ENCODE measurements around the gene EPHB1.

Gene EPHB1

DNA sequence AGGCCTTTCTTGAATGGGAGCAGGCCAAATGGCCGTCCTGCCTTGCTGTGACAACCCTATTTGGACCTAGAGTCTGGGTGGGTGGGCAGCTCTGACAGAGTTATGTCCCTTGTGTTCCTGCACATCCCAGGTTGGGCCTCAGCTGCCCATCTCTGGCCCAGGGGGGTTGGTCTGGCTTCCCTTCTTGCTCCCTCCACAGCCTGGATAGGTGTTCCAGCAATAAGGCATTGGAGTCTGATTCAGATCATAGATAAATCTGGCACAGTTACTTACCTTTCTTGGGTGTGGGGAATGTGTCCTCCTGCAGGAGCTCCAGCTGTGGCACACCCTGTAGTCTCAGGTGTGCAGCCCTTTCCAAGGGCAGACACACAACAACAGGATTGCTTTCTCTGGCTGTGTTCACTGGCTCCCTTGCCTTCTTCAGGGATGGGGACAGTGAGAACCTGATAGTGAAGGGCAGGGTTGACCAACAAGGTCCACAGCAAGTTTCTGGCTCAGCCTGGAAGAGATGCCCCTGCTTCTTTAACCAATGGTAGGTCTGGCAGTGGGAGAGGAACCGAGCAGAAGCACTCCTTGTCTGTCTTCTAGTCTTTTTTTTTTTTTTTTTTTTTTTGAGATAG lies 177.9 kb downstream of the EPHB1 start:
- TF ChIP-seq ZFP3 (CRISPR knock-in tag; IDR thresholded peaks at IDR 0.05): no peak
- TF ChIP-seq ZNF8 (CRISPR knock-in tag; IDR thresholded peaks at IDR 0.05): no peak
- TF ChIP-seq ESRRG (CRISPR knock-in tag; IDR thresholded peaks at IDR 0.05): no peak
- TF ChIP-seq TCF4 (CRISPR knock-in tag; IDR thresholded peaks at IDR 0.05; ENCODE audit: borderline replicate concordance): no peak
- TF ChIP-seq ISL1 (CRISPR knock-in tag; IDR thresholded peaks at IDR 0.05): no peak
- TF ChIP-seq SNAI2 (CRISPR knock-in tag; IDR thresholded peaks at IDR 0.05): no peak
- no peak for TF ChIP-seq RARB (CRISPR knock-in tag; IDR thresholded peaks at IDR 0.05)
- TF ChIP-seq, protein P1, sequence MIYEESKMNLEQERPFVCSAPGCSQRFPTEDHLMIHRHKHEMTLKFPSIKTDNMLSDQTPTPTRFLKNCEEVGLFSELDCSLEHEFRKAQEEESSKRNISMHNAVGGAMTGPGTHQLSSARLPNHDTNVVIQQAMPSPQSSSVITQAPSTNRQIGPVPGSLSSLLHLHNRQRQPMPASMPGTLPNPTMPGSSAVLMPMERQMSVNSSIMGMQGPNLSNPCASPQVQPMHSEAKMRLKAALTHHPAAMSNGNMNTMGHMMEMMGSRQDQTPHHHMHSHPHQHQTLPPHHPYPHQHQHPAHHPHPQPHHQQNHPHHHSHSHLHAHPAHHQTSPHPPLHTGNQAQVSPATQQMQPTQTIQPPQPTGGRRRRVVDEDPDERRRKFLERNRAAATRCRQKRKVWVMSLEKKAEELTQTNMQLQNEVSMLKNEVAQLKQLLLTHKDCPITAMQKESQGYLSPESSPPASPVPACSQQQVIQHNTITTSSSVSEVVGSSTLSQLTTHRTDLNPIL (CRISPR knock-in tag; IDR thresholded peaks at IDR 0.05; ENCODE audit: low read depth): no peak
- no peak for TF ChIP-seq PPARA (CRISPR knock-in tag; IDR thresholded peaks at IDR 0.05; ENCODE audit: borderline replicate concordance)
- no peak for TF ChIP-seq ZFP30 (CRISPR knock-in tag; IDR thresholded peaks at IDR 0.05)
- TF ChIP-seq ZNF70 (CRISPR knock-in tag; IDR thresholded peaks at IDR 0.05): no peak
- TF ChIP-seq, protein P2, sequence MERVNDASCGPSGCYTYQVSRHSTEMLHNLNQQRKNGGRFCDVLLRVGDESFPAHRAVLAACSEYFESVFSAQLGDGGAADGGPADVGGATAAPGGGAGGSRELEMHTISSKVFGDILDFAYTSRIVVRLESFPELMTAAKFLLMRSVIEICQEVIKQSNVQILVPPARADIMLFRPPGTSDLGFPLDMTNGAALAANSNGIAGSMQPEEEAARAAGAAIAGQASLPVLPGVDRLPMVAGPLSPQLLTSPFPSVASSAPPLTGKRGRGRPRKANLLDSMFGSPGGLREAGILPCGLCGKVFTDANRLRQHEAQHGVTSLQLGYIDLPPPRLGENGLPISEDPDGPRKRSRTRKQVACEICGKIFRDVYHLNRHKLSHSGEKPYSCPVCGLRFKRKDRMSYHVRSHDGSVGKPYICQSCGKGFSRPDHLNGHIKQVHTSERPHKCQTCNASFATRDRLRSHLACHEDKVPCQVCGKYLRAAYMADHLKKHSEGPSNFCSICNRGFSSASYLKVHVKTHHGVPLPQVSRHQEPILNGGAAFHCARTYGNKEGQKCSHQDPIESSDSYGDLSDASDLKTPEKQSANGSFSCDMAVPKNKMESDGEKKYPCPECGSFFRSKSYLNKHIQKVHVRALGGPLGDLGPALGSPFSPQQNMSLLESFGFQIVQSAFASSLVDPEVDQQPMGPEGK (CRISPR knock-in tag; IDR thresholded peaks at IDR 0.05; ENCODE audit: borderline replicate concordance): no peak
- no peak for TF ChIP-seq CSDC2 (CRISPR knock-in tag; IDR thresholded peaks at IDR 0.05)
- TF ChIP-seq, protein P3, sequence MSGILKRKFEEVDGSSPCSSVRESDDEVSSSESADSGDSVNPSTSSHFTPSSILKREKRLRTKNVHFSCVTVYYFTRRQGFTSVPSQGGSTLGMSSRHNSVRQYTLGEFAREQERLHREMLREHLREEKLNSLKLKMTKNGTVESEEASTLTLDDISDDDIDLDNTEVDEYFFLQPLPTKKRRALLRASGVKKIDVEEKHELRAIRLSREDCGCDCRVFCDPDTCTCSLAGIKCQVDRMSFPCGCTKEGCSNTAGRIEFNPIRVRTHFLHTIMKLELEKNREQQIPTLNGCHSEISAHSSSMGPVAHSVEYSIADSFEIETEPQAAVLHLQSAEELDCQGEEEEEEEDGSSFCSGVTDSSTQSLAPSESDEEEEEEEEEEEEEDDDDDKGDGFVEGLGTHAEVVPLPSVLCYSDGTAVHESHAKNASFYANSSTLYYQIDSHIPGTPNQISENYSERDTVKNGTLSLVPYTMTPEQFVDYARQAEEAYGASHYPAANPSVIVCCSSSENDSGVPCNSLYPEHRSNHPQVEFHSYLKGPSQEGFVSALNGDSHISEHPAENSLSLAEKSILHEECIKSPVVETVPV (CRISPR knock-in tag; IDR thresholded peaks at IDR 0.05): no peak
- TF ChIP-seq ZC3H10 (CRISPR knock-in tag; IDR thresholded peaks at IDR 0.05): no peak
- TF ChIP-seq OSR1 (CRISPR knock-in tag; IDR thresholded peaks at IDR 0.05): no peak

DNA sequence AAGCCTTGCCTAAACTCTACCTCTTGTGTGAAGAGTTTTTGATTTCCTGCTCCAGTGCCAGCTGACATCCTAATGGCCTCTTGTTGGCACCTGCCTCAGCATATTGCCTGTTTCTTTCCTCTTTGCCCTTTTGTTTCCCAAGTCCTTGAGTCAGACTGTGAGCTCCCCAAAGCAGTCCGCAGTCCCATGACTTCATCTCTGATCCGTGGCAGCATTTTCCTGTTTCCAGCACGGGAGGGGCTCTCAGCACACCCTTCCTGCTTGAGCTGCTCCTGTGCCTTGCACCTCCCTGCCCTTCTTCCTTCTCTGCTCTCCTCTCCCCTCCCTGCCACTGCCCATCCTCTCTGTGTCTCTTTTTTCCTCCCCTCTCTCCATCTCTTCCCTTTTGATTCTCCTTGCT lies 179.6 kb downstream of the EPHB1 start:
- no peak for ATAC-seq
- TF ChIP-seq, protein P4, sequence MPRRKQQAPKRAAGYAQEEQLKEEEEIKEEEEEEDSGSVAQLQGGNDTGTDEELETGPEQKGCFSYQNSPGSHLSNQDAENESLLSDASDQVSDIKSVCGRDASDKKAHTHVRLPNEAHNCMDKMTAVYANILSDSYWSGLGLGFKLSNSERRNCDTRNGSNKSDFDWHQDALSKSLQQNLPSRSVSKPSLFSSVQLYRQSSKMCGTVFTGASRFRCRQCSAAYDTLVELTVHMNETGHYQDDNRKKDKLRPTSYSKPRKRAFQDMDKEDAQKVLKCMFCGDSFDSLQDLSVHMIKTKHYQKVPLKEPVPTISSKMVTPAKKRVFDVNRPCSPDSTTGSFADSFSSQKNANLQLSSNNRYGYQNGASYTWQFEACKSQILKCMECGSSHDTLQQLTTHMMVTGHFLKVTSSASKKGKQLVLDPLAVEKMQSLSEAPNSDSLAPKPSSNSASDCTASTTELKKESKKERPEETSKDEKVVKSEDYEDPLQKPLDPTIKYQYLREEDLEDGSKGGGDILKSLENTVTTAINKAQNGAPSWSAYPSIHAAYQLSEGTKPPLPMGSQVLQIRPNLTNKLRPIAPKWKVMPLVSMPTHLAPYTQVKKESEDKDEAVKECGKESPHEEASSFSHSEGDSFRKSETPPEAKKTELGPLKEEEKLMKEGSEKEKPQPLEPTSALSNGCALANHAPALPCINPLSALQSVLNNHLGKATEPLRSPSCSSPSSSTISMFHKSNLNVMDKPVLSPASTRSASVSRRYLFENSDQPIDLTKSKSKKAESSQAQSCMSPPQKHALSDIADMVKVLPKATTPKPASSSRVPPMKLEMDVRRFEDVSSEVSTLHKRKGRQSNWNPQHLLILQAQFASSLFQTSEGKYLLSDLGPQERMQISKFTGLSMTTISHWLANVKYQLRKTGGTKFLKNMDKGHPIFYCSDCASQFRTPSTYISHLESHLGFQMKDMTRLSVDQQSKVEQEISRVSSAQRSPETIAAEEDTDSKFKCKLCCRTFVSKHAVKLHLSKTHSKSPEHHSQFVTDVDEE (CRISPR knock-in tag; IDR thresholded peaks at IDR 0.05): no peak
- TF ChIP-seq ARNTL (CRISPR knock-in tag; IDR thresholded peaks at IDR 0.05; ENCODE audit: borderline replicate concordance, low read depth): no peak
- TF ChIP-seq, protein P5, sequence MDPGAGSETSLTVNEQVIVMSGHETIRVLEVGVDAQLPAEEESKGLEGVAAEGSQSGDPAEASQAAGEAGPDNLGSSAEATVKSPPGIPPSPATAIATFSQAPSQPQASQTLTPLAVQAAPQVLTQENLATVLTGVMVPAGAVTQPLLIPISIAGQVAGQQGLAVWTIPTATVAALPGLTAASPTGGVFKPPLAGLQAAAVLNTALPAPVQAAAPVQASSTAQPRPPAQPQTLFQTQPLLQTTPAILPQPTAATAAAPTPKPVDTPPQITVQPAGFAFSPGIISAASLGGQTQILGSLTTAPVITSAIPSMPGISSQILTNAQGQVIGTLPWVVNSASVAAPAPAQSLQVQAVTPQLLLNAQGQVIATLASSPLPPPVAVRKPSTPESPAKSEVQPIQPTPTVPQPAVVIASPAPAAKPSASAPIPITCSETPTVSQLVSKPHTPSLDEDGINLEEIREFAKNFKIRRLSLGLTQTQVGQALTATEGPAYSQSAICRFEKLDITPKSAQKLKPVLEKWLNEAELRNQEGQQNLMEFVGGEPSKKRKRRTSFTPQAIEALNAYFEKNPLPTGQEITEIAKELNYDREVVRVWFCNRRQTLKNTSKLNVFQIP (CRISPR knock-in tag; IDR thresholded peaks at IDR 0.05; ENCODE audit: borderline replicate concordance, low read depth): no peak
- TF ChIP-seq PPARA (CRISPR knock-in tag; IDR thresholded peaks at IDR 0.05; ENCODE audit: borderline replicate concordance): no peak

More for the DNA sequence above, 177.9 kb downstream of the EPHB1 start:
- no peak for ATAC-seq

DNA sequence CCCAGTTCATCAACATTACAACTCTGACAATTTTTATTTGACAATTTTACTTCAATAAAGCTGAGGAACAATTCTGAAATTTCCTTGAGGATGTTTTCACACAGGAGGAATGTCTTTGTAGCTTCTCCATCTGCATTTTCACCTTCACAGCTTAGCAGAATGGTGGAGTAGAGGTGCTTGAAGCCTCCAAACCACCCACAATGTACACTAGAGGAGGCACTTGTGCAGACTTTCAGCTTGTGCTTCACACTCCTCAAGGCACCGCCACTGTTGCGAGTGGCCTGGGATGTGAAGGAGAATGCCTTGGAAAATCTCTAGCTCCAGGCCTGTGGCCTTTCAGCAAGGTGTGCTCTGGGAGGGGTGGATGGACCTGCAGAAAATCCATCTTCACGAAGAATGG lies 181.9 kb downstream of the EPHB1 start:
- TF ChIP-seq BACH2 (CRISPR knock-in tag; IDR thresholded peaks at IDR 0.05; ENCODE audit: borderline replicate concordance) (no peak), ESRRG (CRISPR knock-in tag; IDR thresholded peaks at IDR 0.05) (no peak), SNAI2 (CRISPR knock-in tag; IDR thresholded peaks at IDR 0.05) (no peak), ZFP30 (CRISPR knock-in tag; IDR thresholded peaks at IDR 0.05) (no peak), ZNF70 (CRISPR knock-in tag; IDR thresholded peaks at IDR 0.05) (no peak), ZFP3 (CRISPR knock-in tag; IDR thresholded peaks at IDR 0.05) (no peak), ZNF565 (CRISPR knock-in tag; conservative IDR thresholded peaks at IDR 0.05; ENCODE audit: low read depth) (no peak), ARNTL (CRISPR knock-in tag; IDR thresholded peaks at IDR 0.05; ENCODE audit: borderline replicate concordance, low read depth) (no peak), ISL1 (CRISPR knock-in tag; IDR thresholded peaks at IDR 0.05) (no peak), RARB (CRISPR knock-in tag; IDR thresholded peaks at IDR 0.05) (no peak)
- TF ChIP-seq, protein P5 (CRISPR knock-in tag; IDR thresholded peaks at IDR 0.05; ENCODE audit: borderline replicate concordance, low read depth): no peak
- TF ChIP-seq, protein P4 (CRISPR knock-in tag; IDR thresholded peaks at IDR 0.05): no peak
- TF ChIP-seq, protein P1 (CRISPR knock-in tag; IDR thresholded peaks at IDR 0.05; ENCODE audit: low read depth): no peak
- ATAC-seq: no peak

All from SK-N-SH treated with all-trans-retinoic acid at 6 μM for 48 hours (cell line).